Measurements from ENCODE around the gene ZIC4.

DNA sequence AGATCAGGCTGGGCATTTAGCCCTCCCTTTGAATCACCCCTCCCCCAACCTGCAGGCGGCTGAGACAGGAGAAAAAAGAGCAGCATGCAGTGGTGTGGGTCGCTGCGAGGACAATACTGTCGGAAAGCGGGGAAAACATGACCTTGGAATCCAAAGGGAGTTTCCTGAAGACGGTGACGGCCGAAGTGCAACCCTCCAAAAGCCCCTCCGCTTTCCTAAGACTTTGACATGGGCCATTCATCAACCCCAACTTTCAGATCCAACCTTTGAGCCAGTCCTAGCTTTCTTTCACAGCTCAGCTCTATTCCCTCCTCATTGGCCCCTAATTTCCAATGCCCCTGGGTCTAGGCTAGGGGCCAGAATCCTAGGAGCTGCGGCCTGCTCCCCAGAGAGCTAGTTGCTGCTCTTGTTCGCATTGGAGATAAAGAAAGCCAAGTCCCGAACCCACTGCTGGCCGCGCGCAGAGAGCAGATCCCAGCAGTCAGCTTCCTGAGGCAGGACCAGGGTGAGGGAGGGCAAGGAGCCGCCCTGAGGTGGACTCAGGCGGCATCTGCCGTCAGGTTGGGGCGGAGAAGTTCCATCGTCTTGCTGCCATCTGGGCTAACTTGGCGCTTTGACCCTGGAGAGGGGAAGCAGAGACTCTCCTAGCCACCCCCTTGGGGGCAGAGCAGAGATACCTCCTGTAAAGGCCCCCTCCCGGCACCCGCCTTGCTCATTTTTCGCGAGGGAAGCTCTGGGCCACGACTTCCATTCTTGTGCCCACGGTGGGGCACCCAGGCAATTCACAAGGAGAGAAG is 914 bp downstream of the ZIC4 start:
- TF ChIP-seq, protein P1, sequence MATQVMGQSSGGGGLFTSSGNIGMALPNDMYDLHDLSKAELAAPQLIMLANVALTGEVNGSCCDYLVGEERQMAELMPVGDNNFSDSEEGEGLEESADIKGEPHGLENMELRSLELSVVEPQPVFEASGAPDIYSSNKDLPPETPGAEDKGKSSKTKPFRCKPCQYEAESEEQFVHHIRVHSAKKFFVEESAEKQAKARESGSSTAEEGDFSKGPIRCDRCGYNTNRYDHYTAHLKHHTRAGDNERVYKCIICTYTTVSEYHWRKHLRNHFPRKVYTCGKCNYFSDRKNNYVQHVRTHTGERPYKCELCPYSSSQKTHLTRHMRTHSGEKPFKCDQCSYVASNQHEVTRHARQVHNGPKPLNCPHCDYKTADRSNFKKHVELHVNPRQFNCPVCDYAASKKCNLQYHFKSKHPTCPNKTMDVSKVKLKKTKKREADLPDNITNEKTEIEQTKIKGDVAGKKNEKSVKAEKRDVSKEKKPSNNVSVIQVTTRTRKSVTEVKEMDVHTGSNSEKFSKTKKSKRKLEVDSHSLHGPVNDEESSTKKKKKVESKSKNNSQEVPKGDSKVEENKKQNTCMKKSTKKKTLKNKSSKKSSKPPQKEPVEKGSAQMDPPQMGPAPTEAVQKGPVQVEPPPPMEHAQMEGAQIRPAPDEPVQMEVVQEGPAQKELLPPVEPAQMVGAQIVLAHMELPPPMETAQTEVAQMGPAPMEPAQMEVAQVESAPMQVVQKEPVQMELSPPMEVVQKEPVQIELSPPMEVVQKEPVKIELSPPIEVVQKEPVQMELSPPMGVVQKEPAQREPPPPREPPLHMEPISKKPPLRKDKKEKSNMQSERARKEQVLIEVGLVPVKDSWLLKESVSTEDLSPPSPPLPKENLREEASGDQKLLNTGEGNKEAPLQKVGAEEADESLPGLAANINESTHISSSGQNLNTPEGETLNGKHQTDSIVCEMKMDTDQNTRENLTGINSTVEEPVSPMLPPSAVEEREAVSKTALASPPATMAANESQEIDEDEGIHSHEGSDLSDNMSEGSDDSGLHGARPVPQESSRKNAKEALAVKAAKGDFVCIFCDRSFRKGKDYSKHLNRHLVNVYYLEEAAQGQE (IDR thresholded peaks at IDR 0.05; ENCODE audit: insufficient read depth in 1 of 2, low read depth in 2 of 2, low read length in 2 of 2), result no peak
- TF ChIP-seq POLR2AphosphoS5 (IDR thresholded peaks at IDR 0.05; ENCODE audit: low read depth, low read length) (no peak), SIN3A (IDR thresholded peaks at IDR 0.05; ENCODE audit: borderline replicate concordance, insufficient read depth, low read length) (no peak), TAF1 (IDR thresholded peaks at IDR 0.05; ENCODE audit: borderline replicate concordance, insufficient read depth, low read length) (no peak)
